SU-DHL-6 (cell line): ENCODE measurements around the gene ZNF253.
"Not testable (repeated sequence)": the region's sequence is repeated elsewhere in the genome, so short reads cannot be mapped to it uniquely, and the experiment has no call there.

Experiments used
- CTCF ChIP-seq: fragments of 200-600 bp; sonication (generic); IDR thresholded peaks from one replicate; pipeline ENCODE4 v1.5.1; 2017; ENCODE audit warnings: antibody characterized with exemption, mild to moderate bottlenecking, low read length, moderate library complexity; ENCODE audit not compliant: insufficient read depth, poor library complexity, severe bottlenecking
- EZH2phosphoT487 ChIP-seq: fragments of 200-600 bp; sonication (generic), shearing (Covaris generic); conservative IDR thresholded peaks from 2 replicates; pipeline ENCODE4 v1.6.1; 2018; ENCODE audit warnings: mild to moderate bottlenecking, antibody characterized with exemption, low read length, moderate library complexity, mixed read lengths

GRCh38 chr19:19907551-19907950, 41.9 kb downstream of the ZNF253 start:
- not testable (repeated sequence) for TF ChIP-seq CTCF, EZH2phosphoT487
